ENCODE measurements around the gene OVCH2.
"Not testable (repeated sequence)": the region's sequence is repeated elsewhere in the genome, so short reads cannot be mapped to it uniquely, and the experiment has no call there.

Gene OVCH2

GRCh38 chr11:7666292-7666866 lies 39.9 kb downstream of the OVCH2 start:
- no peak for TF ChIP-seq CTCF (IDR thresholded peaks at IDR 0.05; ENCODE audit: low read length, missing control alignments)
- H3K4me3 ChIP-seq (replicated peaks; ENCODE audit: low read depth, low read length): no peak overlapping the region
- DNase-seq (ENCODE audit: low read depth): no peak

GRCh38 chr11:7665473-7666291 lies 40.6 kb downstream of the OVCH2 start:
- peak; percentile 87 for TF ChIP-seq CTCF (IDR thresholded peaks at IDR 0.05; ENCODE audit: low read length, missing control alignments)
- no peak overlapping the region for H3K4me3 ChIP-seq (replicated peaks; ENCODE audit: low read depth, low read length)
- peak; percentile 73 for DNase-seq (ENCODE audit: low read depth)

GRCh38 chr11:7664867-7665266 lies 41.4 kb downstream of the OVCH2 start:
- no peak for DNase-seq (ENCODE audit: low read depth)

GRCh38 chr11:7663531-7663930 lies 42.7 kb downstream of the OVCH2 start:
- not testable (repeated sequence) for DNase-seq (ENCODE audit: low read depth); H3K4me3 ChIP-seq (replicated peaks; ENCODE audit: low read depth, low read length)

More at GRCh38 chr11:7664867-7665266, 41.4 kb downstream of the OVCH2 start:
- H3K4me3 ChIP-seq (replicated peaks; ENCODE audit: low read depth, low read length): no peak overlapping the region
- no peak for TF ChIP-seq CTCF (IDR thresholded peaks at IDR 0.05; ENCODE audit: low read length, missing control alignments)

GRCh38 chr11:7657306-7658025 lies 48.8 kb downstream of the OVCH2 start:
- no peak overlapping the region for H3K4me3 ChIP-seq (replicated peaks; ENCODE audit: low read depth, low read length)
- peak; percentile 74 for TF ChIP-seq CTCF (IDR thresholded peaks at IDR 0.05; ENCODE audit: low read length, missing control alignments)
- DNase-seq (ENCODE audit: low read depth): peak; percentile 84

- no peak for DNase-seq (ENCODE audit: low read depth)
- no peak for TF ChIP-seq CTCF (IDR thresholded peaks at IDR 0.05; ENCODE audit: low read length, missing control alignments)
- no peak overlapping the region for H3K4me3 ChIP-seq (replicated peaks; ENCODE audit: low read depth, low read length)
Measured at GRCh38 chr11:7656704-7657103, 49.6 kb downstream of the OVCH2 start.
